ENCODE results near the gene GOLGA2. TPM values are rescaled to one million over a fixed set of nuclear protein-coding genes. Genes with fewer than 3 reads are reported as not detected.

Gene GOLGA2
- total RNA-seq, 1 donor from 2014 or later = 74.9 TPM

DNA sequence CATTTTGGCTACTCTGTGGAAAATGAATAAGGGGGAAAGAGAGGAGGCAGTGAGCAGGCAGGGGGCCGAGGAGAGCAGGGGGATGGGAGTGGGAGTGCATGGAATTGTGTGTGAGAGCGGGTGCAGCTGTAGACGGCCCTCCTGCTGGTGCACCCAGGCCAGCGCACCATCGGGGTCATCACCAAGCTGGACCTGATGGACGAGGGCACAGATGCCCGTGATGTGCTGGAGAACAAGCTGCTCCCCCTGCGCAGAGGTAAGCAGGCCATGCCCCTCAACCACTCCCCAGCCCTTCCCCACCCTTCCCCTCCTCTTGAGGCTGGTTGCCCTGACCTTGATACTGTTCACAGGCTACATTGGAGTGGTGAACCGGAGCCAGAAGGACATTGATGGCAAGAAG, 56.0 kb downstream of the GOLGA2 start:
- H3K4me1 ChIP-seq = peaks cover 0 to 2% of the 10 kb centered on the region in 2 donors
- H3K27me3 ChIP-seq = no peaks in the 10 kb centered on the region
- TF ChIP-seq, protein P1, sequence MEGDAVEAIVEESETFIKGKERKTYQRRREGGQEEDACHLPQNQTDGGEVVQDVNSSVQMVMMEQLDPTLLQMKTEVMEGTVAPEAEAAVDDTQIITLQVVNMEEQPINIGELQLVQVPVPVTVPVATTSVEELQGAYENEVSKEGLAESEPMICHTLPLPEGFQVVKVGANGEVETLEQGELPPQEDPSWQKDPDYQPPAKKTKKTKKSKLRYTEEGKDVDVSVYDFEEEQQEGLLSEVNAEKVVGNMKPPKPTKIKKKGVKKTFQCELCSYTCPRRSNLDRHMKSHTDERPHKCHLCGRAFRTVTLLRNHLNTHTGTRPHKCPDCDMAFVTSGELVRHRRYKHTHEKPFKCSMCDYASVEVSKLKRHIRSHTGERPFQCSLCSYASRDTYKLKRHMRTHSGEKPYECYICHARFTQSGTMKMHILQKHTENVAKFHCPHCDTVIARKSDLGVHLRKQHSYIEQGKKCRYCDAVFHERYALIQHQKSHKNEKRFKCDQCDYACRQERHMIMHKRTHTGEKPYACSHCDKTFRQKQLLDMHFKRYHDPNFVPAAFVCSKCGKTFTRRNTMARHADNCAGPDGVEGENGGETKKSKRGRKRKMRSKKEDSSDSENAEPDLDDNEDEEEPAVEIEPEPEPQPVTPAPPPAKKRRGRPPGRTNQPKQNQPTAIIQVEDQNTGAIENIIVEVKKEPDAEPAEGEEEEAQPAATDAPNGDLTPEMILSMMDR (IDR thresholded peaks at IDR 0.05) = no peak
- no peak overlapping the region for H3K27ac ChIP-seq
- intact Hi-C loops (cut with DNase I) = loop anchor here (2.0 kb wide), 1 partner anchor 57 kb away; the partner anchor contains the start of genes GOLGA2 and SWI5
- no peak for DNase-seq (ENCODE audit: low spot score in 2 of 2)
- H3K4me3 ChIP-seq = no peak overlapping the region
- no peaks in the 10 kb centered on the region for H3K9me3 ChIP-seq
- no peaks in the 10 kb centered on the region for H3K36me3 ChIP-seq

DNA sequence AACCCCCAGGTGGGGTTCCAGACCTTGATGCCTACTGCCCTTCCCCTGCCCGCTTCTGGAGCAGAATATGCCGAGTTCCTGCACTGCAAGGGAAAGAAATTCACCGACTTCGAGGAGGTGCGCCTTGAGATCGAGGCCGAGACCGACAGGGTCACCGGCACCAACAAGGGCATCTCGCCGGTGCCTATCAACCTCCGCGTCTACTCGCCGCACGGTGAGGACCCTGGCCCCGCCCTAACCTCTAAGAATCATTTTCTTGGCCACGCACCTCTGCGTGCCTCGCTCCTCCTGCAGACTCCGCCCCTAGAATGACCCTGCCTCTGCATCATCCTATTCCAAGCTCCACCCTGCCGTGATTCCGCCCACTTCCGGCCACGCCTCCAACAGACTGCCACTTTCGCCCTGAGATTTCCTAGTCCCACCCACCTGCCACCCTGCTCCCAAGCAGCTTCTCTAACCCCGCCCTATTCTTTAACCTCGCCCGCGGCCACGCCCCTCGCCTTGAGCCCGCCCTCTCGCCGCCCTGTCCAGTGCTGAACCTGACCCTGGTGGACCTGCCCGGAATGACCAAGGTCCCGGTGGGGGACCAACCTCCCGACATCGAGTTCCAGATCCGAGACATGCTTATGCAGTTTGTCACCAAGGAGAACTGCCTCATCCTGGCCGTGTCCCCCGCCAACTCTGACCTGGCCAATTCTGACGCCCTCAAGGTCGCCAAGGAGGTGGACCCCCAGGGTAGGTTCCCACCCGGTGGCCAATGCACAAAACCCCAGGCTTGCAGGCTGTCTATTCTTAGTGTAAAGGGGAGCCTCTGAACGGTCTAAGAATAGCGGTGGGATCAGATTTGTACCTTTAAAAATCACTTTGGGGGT, 57.1 kb downstream of the GOLGA2 start:
- Histone ChIP-seq H3K4me1 (peaks cover 0 to 2% of the 10 kb centered on the region in 2 donors), H3K27me3 (no peaks in the 10 kb centered on the region), H3K4me3 (peak overlapping the region; percentile 37 to 55), H3K36me3 (no peaks in the 10 kb centered on the region), H3K27ac (no peak overlapping the region), H3K9me3 (no peaks in the 10 kb centered on the region)
- intact Hi-C loops (cut with DNase I) = loop anchor here (2.0 kb wide), 1 partner anchor 58 kb away; the partner anchor contains the start of genes GOLGA2 and SWI5
- DNase-seq (ENCODE audit: low spot score in 2 of 2) = peak; percentile 74 to 96
- TF ChIP-seq, protein P1 (IDR thresholded peaks at IDR 0.05) = no peak

DNA sequence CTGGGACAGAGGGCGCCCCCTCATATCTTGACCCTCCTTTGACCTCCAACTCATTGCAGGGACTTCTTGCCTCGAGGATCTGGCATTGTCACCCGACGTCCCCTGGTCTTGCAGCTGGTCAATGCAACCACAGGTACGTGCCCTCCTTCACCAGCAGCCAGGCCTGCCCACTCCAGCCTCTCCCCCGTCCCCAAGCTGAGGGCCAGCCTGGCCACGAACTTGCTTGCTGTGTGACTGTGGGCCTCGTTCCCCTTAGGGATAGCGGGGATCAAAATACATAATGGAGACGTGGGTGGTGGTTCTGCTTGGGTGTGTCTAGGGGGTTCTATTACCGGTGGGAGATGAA, 57.7 kb downstream of the GOLGA2 start:
- H3K4me1 ChIP-seq = peaks cover 0 to 2% of the 10 kb centered on the region in 2 donors
- no peak for DNase-seq (ENCODE audit: low spot score in 2 of 2)
- H3K36me3 ChIP-seq = no peaks in the 10 kb centered on the region
- H3K27ac ChIP-seq = no peak overlapping the region
- peak overlapping the region; percentile 37 to 55 for H3K4me3 ChIP-seq
- no peaks in the 10 kb centered on the region for H3K27me3 ChIP-seq
- TF ChIP-seq, protein P1 (IDR thresholded peaks at IDR 0.05) = no peak
- H3K9me3 ChIP-seq = no peaks in the 10 kb centered on the region
- intact Hi-C loops (cut with DNase I) = loop anchor here (2.0 kb wide), 1 partner anchor 59 kb away; the partner anchor contains the start of genes GOLGA2 and SWI5

DNA sequence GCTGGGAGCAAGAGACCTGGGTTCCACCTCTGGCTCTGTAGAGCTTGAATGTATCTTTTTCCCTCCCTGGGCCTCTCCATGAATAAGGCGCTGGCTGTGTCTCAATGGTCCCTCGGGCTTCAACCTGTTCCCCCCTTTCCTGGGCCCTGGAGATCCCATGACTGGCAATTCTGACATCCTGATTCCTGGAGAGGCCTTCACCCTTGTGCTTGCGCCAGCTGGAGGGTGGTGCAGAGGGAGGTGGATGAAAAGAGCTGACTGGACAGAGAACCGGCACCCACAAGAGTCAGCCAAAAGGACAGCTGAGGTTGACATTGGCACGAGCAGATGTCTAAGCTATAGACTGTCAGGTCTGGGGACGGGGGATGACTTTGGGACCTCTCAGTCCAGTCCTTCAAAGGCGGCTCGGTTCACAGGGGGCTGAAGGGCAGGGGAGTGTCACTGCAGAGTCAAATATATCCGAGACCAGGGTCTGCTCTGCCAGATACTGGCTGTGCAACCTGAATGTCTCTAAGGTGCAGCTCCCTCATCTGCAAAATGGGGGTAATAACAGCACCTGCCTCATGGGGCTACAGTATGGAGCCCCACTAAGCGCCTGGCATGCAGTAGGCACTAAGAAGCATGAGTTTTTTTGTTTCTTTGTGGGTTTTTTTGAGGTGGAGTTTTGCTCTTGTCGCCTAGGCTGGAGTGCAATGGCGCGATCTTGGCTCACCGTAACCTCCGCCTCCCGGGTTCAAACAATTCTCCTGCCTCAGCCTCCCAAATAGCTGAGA, 58.8 kb downstream of the GOLGA2 start:
- Histone ChIP-seq H3K4me1 (peaks cover 0 to 2% of the 10 kb centered on the region in 2 donors), H3K36me3 (no peaks in the 10 kb centered on the region), H3K9me3 (no peaks in the 10 kb centered on the region), H3K27ac (no peak overlapping the region), H3K27me3 (no peaks in the 10 kb centered on the region), H3K4me3 (no peak overlapping the region)
- intact Hi-C loops (cut with DNase I) = no loop called here
- DNase-seq (ENCODE audit: low spot score in 2 of 2) = no peak
- TF ChIP-seq, protein P1 (IDR thresholded peaks at IDR 0.05) = no peak

DNA sequence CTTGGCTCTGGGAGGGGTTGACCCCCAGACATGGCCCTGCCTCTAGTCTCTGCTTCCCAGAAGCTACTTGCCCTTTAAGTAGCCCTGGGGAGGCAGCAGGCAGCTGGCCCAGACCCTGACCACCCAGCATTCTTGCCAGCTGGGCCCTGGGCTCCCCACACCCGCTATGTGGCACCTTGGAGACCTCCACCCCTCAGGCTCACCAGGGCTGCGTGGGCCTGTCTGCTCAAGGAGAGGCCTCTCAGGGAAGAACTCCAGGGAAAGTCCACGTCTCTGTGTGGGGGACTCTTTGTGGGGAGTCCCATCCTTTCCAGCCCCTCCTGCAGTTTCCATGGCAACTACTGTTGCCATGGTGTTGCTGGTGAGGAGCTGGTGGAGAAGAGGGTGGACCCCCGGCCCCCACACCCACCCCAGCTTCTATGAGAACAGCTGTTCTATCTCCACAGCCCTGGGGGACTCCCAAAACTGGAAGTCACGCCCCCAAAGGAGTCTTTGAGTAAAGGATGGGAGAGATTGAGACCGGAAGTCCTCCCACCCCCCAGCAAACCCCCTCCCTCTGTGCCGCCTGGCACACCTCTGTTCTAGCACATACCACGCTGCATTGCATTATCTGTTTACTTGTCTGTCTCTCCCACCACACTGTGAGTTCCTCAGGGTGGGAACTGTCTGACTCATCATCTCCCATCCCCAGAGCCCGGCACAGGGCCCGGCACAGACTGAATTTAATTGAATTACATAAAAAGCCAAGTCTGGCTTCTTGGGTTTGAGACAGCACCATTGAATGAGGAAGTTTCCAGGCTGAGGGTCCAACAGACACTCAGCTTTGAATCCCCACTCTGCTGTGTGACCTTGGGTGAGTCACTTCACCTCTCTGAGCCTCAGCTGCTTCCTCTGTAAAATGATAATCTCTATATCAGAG, 60.1 kb downstream of the GOLGA2 start:
- intact Hi-C loops (cut with DNase I) = no loop called here
- H3K36me3 ChIP-seq = no peaks in the 10 kb centered on the region
- H3K4me1 ChIP-seq = peaks cover 0 to 2% of the 10 kb centered on the region in 2 donors
- DNase-seq (ENCODE audit: low spot score in 2 of 2) = no peak
- H3K27me3 ChIP-seq = no peaks in the 10 kb centered on the region
- H3K4me3 ChIP-seq = no peak overlapping the region
- TF ChIP-seq, protein P1 (IDR thresholded peaks at IDR 0.05) = no peak
- H3K9me3 ChIP-seq = no peaks in the 10 kb centered on the region
- H3K27ac ChIP-seq = no peak overlapping the region
